Measurements from ENCODE around the gene LRP1B.

Gene LRP1B

DNA sequence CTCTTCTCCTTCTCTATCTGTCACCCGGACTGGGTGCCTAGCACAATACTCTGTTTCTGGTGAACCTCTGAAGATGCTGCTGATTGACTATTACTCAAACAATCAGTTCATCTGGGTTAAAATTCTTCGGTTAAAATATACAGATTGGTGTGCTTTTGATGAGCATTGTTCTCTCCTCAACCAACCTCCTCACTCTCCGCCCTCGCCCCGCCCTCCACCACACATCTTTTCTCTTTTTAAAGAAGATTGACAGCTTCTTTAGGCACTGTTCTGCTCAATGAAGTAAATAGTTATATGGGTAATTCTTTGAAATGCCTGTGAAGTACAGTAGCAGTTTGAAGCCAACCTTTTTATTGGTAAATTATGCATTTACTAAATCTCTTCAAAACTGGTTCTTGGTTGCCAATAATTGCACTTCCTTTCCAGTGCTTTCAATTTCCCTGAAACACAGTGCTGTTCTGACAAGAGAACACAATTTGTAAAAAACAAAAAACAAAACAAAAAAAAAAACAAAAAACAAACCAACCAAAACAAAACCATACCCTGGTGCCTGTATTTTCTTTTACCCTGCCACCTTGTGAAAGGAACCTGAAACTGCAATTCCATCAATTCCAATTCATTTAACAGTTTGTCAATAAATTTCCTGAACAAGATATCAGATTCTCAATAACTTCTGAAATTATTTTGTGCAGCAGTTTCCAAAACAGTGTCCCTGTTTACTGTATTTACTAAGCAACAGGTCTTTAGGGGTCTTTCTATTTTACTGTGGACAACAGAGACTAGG is 188.6 kb downstream of the LRP1B start:
- no peak for DNase-seq

GRCh38 chr2:141941210-141941714 is 189.6 kb downstream of the LRP1B start:
- no peak for DNase-seq

GRCh38 chr2:141940709-141941108 is 190.1 kb downstream of the LRP1B start:
- DNase-seq, result no peak

- no peak for DNase-seq
Measured at GRCh38 chr2:141933226-141933625, 197.6 kb downstream of the LRP1B start.

GRCh38 chr2:141932261-141932660 is 198.6 kb downstream of the LRP1B start:
- DNase-seq, result no peak

GRCh38 chr2:141931797-141932196 is 199.0 kb downstream of the LRP1B start:
- DNase-seq, result no peak

- no peak for DNase-seq
Measured at GRCh38 chr2:141930803-141931202, 200.0 kb downstream of the LRP1B start.

GRCh38 chr2:141929331-141930252 is 201.2 kb downstream of the LRP1B start:
- DNase-seq, result no peak

- DNase-seq, result no peak
Measured at GRCh38 chr2:141928476-141928875, 202.3 kb downstream of the LRP1B start.

- no peak for DNase-seq
Measured at GRCh38 chr2:141927536-141927935, 203.3 kb downstream of the LRP1B start.

- no peak for DNase-seq
Measured at GRCh38 chr2:141925511-141925910, 205.3 kb downstream of the LRP1B start.

DNA sequence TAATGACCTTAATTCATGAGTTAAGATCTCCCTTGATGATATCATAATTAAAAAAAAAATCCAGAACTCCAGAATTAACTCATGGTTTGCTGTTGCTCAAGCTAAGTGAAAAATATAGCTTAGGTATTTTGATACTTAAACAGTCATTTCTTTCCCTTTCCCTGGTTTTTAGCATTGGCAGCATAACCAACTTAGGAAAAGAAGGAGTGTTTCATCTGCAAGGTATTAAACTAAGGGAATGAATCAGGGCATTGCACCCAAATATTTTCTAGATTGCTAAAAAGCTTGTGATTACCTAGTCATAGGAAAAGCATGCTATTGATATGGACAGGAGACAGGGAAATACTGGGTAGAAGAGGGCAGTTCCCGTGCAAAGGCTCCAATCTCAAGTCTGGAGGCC is 207.2 kb downstream of the LRP1B start:
- no peak for DNase-seq

DNA sequence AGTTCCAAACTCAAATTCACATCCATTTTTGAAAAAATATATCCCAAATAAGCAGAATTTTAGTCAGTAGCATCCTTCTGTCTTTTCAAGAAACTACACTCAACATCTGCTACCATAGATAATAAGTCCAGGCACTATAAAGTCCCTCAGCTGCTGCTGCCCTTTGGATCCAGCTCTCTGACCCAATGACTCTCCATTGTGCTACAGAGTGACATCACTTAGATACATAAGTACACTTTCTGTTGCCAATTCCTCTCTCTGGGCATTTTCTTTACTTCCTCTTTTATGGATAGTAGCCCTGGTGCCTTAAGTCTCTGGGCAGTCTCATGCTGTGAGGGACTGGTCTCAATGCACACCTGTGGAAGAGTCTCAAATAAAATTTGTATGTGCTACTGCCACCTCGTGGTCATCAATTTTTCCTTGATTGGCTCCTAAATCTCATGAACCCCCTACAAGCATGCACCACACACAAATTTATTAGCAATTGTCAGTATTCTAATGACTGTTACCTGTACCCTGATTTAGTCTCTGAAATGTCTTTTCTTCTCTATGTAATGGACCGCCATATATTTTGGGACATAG is 219.2 kb downstream of the LRP1B start:
- DNase-seq, result no peak

DNA sequence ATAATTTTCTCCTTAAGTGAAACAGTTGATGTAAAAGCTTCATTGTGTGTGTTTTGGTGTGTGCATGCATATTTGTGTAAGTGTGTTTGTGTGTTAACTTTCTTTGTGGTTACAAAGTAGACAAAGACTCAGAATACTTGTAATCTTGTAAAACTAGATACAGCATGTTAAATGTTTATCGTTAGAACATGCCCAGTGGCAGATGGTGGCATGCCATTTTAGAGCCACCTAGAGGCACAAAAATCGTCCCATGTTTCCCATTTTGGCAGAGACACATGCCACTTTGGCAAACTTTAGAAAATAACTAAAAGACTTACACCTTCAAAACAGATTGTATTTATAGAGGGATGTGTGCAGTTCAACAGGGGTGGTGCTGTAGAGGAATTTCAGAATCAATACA is 224.1 kb downstream of the LRP1B start:
- DNase-seq, result no peak

- DNase-seq, result no peak
Measured at GRCh38 chr2:141900826-141901225, 230.0 kb downstream of the LRP1B start.

- no peak for DNase-seq
Measured at GRCh38 chr2:141899740-141900139, 231.1 kb downstream of the LRP1B start.

GRCh38 chr2:141889788-141890187 is 241.0 kb downstream of the LRP1B start:
- DNase-seq, result no peak

GRCh38 chr2:141888987-141889555 is 241.7 kb downstream of the LRP1B start:
- no peak for DNase-seq

GRCh38 chr2:141887363-141887762 is 243.5 kb downstream of the LRP1B start:
- DNase-seq, result no peak

DNA sequence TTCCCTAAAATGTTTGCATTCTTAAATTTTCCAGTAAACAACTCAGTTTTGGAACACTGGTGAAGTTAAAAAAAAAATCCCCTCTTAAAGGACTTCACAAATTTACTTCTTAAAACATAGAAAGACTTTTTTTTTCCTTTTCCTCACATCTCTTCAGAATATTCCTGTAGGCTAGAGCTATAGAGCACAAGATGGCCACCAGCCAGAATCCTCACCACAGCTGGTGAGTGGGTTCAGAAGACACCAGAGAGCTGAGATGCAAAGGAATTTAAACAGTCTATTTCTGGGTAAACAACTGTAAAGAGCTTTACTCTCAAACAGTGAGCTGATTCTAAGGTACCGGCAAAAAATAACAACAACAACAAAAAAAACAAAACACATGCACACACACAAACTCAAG is 252.8 kb downstream of the LRP1B start:
- DNase-seq, result no peak

- no peak for DNase-seq
Measured at GRCh38 chr2:141871913-141872634, 258.7 kb downstream of the LRP1B start.

DNA sequence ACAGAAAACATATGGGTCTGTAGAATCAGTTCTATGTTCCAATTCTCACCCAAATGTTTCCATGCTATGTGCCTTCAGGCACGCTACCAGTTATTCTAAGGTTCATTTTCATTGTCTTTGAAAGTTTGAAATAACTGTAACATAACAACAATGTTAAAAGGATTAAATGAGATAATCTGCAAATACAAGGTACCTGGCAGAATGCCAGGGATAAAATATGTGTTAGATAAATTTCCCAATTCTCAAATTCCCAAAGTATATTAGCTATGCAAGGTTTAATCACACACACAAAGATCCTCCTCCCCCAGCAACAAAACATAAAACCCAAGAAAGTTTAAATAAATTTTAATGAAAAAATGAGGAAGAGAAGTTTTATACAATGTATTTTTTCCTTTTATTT is 261.2 kb downstream of the LRP1B start:
- no peak for DNase-seq

All from stimulated activated naive CD4-positive, alpha-beta T cell treated with Interleukin-2 at 50 U/mL for 16 hours (primary cell).